Measurements from ENCODE around the gene PARK7.
"Not testable (repeated sequence)": the region's sequence is repeated elsewhere in the genome, so short reads cannot be mapped to it uniquely, and the experiment has no call there.

Gene PARK7

GRCh38 chr1:7961216-7962013, at the start of gene PARK7:
Gene PARK7 (plus strand): TSS chr1:7961711. CDS start chr1:7962786, 1,075 bp downstream.
- FAIRE-seq = no peak

GRCh38 chr1:7912145-7912544, 49.4 kb upstream of the PARK7 start:
- FAIRE-seq = no peak

GRCh38 chr1:7912743-7913557, 48.6 kb upstream of the PARK7 start:
- FAIRE-seq = no peak

GRCh38 chr1:7915826-7916500, 45.5 kb upstream of the PARK7 start:
- FAIRE-seq = no peak

GRCh38 chr1:7916501-7916830, 45.0 kb upstream of the PARK7 start:
- FAIRE-seq = no peak

GRCh38 chr1:7917971-7918370, 43.5 kb upstream of the PARK7 start:
- not testable (repeated sequence) for FAIRE-seq

GRCh38 chr1:7919880-7920279, 41.6 kb upstream of the PARK7 start:
- no peak for FAIRE-seq

GRCh38 chr1:7921796-7922195, 39.7 kb upstream of the PARK7 start:
- FAIRE-seq = no peak

- no peak for FAIRE-seq
Observed at GRCh38 chr1:7922301-7922700, 39.2 kb upstream of the PARK7 start.

- not testable (repeated sequence) for FAIRE-seq
Observed at GRCh38 chr1:7927061-7927460, 34.5 kb upstream of the PARK7 start.

GRCh38 chr1:7928247-7928646, 33.3 kb upstream of the PARK7 start:
- FAIRE-seq = no peak

GRCh38 chr1:7929637-7930036, 31.9 kb upstream of the PARK7 start:
- FAIRE-seq = no peak

- FAIRE-seq = no peak
Observed at GRCh38 chr1:7930645-7931445, 30.7 kb upstream of the PARK7 start.

GRCh38 chr1:7931446-7931812, 30.1 kb upstream of the PARK7 start:
- no peak for FAIRE-seq

GRCh38 chr1:7932524-7933138, 28.9 kb upstream of the PARK7 start:
- FAIRE-seq = no peak

GRCh38 chr1:7938070-7938469, 23.4 kb upstream of the PARK7 start:
- FAIRE-seq = no peak

- no peak for FAIRE-seq
Observed at GRCh38 chr1:7940034-7940433, 21.5 kb upstream of the PARK7 start.

GRCh38 chr1:7940745-7941436, 20.6 kb upstream of the PARK7 start, which contains the start of gene TNFRSF9:
Gene TNFRSF9 (minus strand): TSS chr1:7940839. CDS start chr1:7939994, 845 bp downstream.
- FAIRE-seq = no peak

- no peak for FAIRE-seq
Observed at GRCh38 chr1:7941437-7941793, 20.1 kb upstream of the PARK7 start.

- no peak for FAIRE-seq
Observed at GRCh38 chr1:7942214-7942921, 19.1 kb upstream of the PARK7 start.

GRCh38 chr1:7943251-7943650, 18.3 kb upstream of the PARK7 start:
- no peak for FAIRE-seq

Measured in colon (tissue), 2 donors.